HEK293T (cell line): ENCODE measurements around the gene TGFBR3.

ENCODE experiments used
- CTCF ChIA-PET: fragments of 350-600 bp; formaldehyde crosslinking; extraction: SDS; loops from one replicate; lab custom pipeline; 2021; ENCODE audit warnings: antibody characterized with exemption, inconsistent platforms; lab: Yijun Ruan, JAX
- POLR2A ChIA-PET: fragments of 350-600 bp; formaldehyde crosslinking; extraction: SDS; loops from one replicate; lab custom pipeline; 2020; ENCODE audit warnings: antibody characterized with exemption, inconsistent platforms; lab: Yijun Ruan, JAX
- DNase-seq: peaks from one replicate; pipeline ENCODE4 v3.0.0; 2012; ENCODE audit warnings: mixed read lengths; ENCODE audit errors: extremely low spot score
- ARNT ChIP-seq: fragments of 450-650 bp; IDR thresholded peaks from 2 replicates; pipeline ENCODE4 v1.6.1; 2017; ENCODE audit warnings: mild to moderate bottlenecking
- BHLHE40 ChIP-seq: fragments of 450-650 bp; IDR thresholded peaks from 2 replicates; pipeline ENCODE4 v1.6.1; 2016; ENCODE audit warnings: mild to moderate bottlenecking, moderate library complexity, borderline replicate concordance
- CTBP1 ChIP-seq: fragments of 450-650 bp; IDR thresholded peaks from 2 replicates; pipeline ENCODE4 v1.6.1; 2016; ENCODE audit warnings: borderline replicate concordance
- ELF4 ChIP-seq: fragments of 450-650 bp; IDR thresholded peaks from 2 replicates; pipeline ENCODE4 v1.6.1; 2017; ENCODE audit warnings: antibody characterized with exemption
- FOXA1 ChIP-seq: fragments of 450-650 bp; IDR thresholded peaks from 2 replicates; pipeline ENCODE4 v1.6.1; 2016; ENCODE audit warnings: mild to moderate bottlenecking
- FOXK2 ChIP-seq: fragments of 450-650 bp; IDR thresholded peaks from 2 replicates; pipeline ENCODE4 v1.6.1; 2016; ENCODE audit warnings: mild to moderate bottlenecking
- FOXM1 ChIP-seq: fragments of 450-650 bp; IDR thresholded peaks from 2 replicates; pipeline ENCODE4 v1.6.1; 2017; ENCODE audit warnings: mild to moderate bottlenecking, borderline replicate concordance
- HDGF ChIP-seq: fragments of 450-650 bp; IDR thresholded peaks from 2 replicates; pipeline ENCODE4 v1.6.1; 2017; ENCODE audit warnings: antibody characterized with exemption, borderline replicate concordance
- L3MBTL2 ChIP-seq: fragments of 450-650 bp; conservative IDR thresholded peaks from 2 replicates; pipeline ENCODE4 v1.6.1; 2016; ENCODE audit warnings: mild to moderate bottlenecking
- LEF1 ChIP-seq: fragments of 450-650 bp; IDR thresholded peaks from 2 replicates; pipeline ENCODE4 v1.6.1; 2017; ENCODE audit warnings: mild to moderate bottlenecking, borderline replicate concordance
- NFRKB ChIP-seq: fragments of 450-650 bp; IDR thresholded peaks from 2 replicates; pipeline ENCODE4 v1.6.1; 2016; ENCODE audit warnings: mild to moderate bottlenecking, moderate library complexity
- SP1 ChIP-seq: fragments of 450-650 bp; IDR thresholded peaks from 2 replicates; pipeline ENCODE4 v1.6.1; 2017
- SUZ12 ChIP-seq: fragments of 450-650 bp; IDR thresholded peaks from 2 replicates; pipeline ENCODE4 v1.6.1; 2016; ENCODE audit warnings: mild to moderate bottlenecking
- TARDBP ChIP-seq: fragments of 450-650 bp; IDR thresholded peaks from 2 replicates; pipeline ENCODE4 v1.6.1; 2016
- ZNF384 ChIP-seq: fragments of 450-650 bp; IDR thresholded peaks from 2 replicates; pipeline ENCODE4 v1.6.1; 2016
- TF ChIP-seq, protein P1 (sequence below): fragments of 450-650 bp; IDR thresholded peaks from 2 replicates; pipeline ENCODE4 v1.6.1; 2016

Gene TGFBR3

DNA sequence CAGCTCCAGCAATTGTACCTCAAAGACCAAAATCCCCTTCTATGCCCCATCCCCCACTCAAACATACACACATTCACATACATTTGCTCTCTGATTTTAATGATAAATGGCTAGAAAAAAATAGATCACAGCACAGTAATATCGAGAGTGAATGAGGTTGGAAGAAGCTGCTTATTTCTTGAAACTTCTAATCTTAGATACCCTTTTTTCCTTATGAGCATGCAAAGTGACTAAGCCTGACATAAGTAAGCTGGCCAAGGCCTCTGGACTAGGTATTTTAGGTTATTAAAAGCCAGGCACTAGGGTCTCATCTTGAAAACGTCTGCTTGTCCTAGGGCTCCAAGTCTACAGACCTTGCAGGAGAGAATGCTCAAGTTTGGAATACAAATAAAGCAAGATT, 133.6 kb downstream of the TGFBR3 start:
- ChIA-PET POLR2A (no interaction called here), CTCF (no interaction called here)
- TF ChIP-seq NFRKB, result no peak
- TF ChIP-seq FOXA1, result no peak
- TF ChIP-seq ARNT, result no peak
- TF ChIP-seq SP1, result no peak
- no peak for TF ChIP-seq FOXK2
- TF ChIP-seq ZNF384, result no peak
- TF ChIP-seq LEF1, result no peak
- TF ChIP-seq, protein P1, sequence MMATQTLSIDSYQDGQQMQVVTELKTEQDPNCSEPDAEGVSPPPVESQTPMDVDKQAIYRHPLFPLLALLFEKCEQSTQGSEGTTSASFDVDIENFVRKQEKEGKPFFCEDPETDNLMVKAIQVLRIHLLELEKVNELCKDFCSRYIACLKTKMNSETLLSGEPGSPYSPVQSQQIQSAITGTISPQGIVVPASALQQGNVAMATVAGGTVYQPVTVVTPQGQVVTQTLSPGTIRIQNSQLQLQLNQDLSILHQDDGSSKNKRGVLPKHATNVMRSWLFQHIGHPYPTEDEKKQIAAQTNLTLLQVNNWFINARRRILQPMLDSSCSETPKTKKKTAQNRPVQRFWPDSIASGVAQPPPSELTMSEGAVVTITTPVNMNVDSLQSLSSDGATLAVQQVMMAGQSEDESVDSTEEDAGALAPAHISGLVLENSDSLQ, result no peak
- no peak for TF ChIP-seq ELF4
- no peak for TF ChIP-seq HDGF
- TF ChIP-seq SUZ12, result no peak
- no peak for TF ChIP-seq TARDBP
- TF ChIP-seq L3MBTL2, result no peak
- no peak for TF ChIP-seq BHLHE40
- no peak for TF ChIP-seq FOXM1
- TF ChIP-seq CTBP1, result no peak
- no peak for DNase-seq

DNA sequence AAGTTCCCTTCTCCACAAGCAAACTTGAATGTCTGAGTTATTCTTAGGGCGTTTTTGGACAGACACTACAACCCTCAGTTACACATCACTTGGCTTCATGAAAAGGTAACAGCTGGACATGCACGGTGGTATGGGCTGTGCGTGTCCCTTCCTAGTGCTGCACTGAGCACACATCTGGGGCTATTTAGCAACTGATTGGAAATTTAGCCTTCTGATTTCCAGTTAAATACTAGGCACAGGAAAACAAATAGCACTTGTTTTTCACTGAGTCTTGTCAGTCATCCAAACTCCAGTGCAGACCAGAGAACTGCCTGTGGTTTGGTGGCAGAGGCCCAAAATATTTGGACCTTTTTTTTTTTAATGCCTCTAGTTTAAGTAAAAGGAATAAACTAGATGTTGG, 134.7 kb downstream of the TGFBR3 start:
- DNase-seq, result no peak
- TF ChIP-seq L3MBTL2, result no peak
- no peak for TF ChIP-seq ZNF384
- TF ChIP-seq FOXA1, result no peak
- TF ChIP-seq SUZ12, result no peak
- TF ChIP-seq FOXK2, result no peak
- no peak for TF ChIP-seq ELF4
- TF ChIP-seq SP1, result no peak
- no peak for TF ChIP-seq TARDBP
- TF ChIP-seq, protein P1, result no peak
- no peak for TF ChIP-seq FOXM1
- no peak for TF ChIP-seq NFRKB
- no peak for TF ChIP-seq HDGF
- no peak for TF ChIP-seq CTBP1
- TF ChIP-seq LEF1, result no peak
- TF ChIP-seq BHLHE40, result no peak
- TF ChIP-seq ARNT, result no peak
- CTCF ChIA-PET, result interaction anchor here (0.5 kb wide), 1 partner anchor 1552 kb away, joined by 3 read pairs; no protein-coding TSS in a partner anchor
- POLR2A ChIA-PET, result no interaction called here

DNA sequence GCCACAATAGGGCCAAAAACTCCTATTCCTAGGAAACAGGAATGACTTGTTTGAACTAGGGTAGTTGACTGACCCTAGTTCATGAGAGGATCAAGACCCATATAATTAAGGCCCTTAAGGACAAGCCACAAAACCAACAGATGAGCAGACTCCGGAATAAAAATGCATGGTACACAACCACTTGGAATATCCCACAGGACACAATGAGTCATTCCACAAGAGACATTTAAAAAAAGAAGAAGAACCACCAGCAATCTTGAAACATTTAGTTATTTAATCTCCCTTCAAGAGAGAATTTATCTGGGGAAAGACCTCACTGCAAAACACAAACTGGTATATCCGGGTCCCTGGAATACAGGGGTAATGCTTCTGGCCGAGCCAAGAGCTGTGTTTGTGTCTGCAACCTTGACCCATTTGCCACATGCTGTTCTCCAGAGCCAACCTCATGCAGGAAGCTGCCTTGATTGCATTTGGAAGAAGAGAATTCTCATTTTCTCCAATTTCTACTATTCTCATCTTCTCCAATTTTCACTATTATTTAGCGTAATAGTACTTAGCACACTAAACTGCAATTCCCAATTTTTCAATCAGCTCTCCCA, 135.5 kb downstream of the TGFBR3 start:
- POLR2A ChIA-PET, result no interaction called here
- CTCF ChIA-PET, result interaction anchor here (0.5 kb wide), 1 partner anchor 1553 kb away, joined by 3 read pairs; no protein-coding TSS in a partner anchor
- TF ChIP-seq LEF1 (no peak), FOXK2 (no peak), SUZ12 (no peak), ELF4 (no peak), TARDBP (no peak), SP1 (no peak), BHLHE40 (no peak), NFRKB (no peak), FOXA1 (no peak)
- DNase-seq, result no peak

DNA sequence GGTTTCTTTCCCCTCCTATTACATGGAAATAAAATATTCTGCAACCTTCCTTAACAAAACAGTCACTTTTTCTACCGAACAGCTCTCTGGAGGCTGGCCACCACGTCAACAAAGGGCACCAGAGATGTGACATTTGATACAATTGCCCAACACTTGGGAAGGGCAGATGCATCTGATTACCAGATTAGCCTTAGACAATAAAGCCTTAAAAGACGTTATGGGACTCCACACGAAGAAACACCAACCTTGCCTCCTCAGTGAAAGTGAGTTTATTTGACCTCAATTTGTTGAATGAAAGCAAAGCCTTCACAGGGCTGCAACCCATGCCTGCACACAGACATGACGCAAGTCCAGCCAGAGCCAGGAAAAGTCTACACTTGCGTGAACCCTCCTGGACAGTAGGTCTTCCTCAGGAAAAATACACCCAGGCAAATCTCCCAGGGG, 136.1 kb downstream of the TGFBR3 start:
- TF ChIP-seq BHLHE40, result no peak
- CTCF ChIA-PET, result no interaction called here
- POLR2A ChIA-PET, result no interaction called here
- DNase-seq, result no peak

DNA sequence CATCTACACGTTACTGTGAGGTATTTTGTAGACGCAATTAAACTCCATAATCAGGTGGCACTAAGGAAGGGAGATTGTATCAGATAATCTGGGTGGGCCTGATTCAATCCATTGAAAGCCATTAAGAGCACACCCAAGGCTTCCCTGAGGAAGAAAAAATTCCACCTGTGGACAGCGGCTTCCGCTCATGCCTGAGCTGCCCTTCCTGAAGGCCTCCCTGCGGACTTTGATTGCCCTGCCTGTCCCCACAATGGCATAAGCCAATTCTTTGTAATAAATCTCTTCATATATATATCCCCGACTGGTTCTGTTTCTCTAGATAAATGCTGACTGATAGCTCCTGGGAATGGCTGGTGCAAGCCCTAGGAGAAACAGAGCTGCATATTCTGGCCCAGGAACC, 138.3 kb downstream of the TGFBR3 start:
- CTCF ChIA-PET, result no interaction called here
- POLR2A ChIA-PET, result no interaction called here
- no peak for DNase-seq

DNA sequence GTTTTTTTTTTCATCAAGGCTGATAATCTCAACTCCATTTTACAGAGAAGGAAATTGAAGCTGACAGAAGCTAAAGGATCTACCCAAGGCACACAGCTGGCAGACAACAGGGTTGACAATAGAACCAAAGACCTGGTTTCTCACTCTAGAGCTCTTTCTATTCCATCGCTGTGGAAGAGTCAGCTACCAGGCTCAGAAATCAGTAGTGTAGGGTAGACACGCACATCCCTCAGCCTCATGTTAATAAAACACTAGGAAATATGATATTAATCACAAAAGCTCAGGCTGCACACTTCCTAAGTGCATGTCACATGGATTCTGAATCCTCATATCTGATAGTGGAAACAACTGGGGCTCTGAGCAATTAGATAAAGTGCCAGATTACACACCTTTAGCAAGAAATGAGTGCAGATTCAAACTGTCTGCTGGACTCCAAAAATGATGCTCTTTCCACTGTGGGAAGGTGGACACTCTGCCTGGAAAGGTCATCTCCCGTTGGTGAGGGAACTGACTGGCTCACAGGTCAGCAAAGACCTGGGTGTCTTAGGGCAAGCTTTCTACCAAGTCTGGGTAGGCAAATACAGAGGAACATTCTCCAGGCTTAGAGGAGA, 139.1 kb downstream of the TGFBR3 start:
- POLR2A ChIA-PET, result interaction anchor here (1.8 kb wide), 1 partner anchor 10 kb away, joined by 5 read pairs; no protein-coding TSS in a partner anchor
- DNase-seq, result no peak
- CTCF ChIA-PET, result interaction anchor here (0.7 kb wide), 1 partner anchor 10 kb away, joined by 3 read pairs; no protein-coding TSS in a partner anchor
- TF ChIP-seq, protein P1, result no peak
- TF ChIP-seq CTBP1, result no peak
- no peak for TF ChIP-seq LEF1
- no peak for TF ChIP-seq TARDBP
- TF ChIP-seq NFRKB, result no peak
- TF ChIP-seq L3MBTL2, result no peak
- TF ChIP-seq BHLHE40, result no peak
- TF ChIP-seq ARNT, result no peak
- TF ChIP-seq SP1, result no peak
- TF ChIP-seq HDGF, result no peak
- TF ChIP-seq ELF4, result no peak
- no peak for TF ChIP-seq FOXM1

More for the DNA sequence above, 138.3 kb downstream of the TGFBR3 start:
- TF ChIP-seq FOXM1 (no peak), CTBP1 (no peak), NFRKB (no peak), ELF4 (no peak), FOXK2 (no peak), HDGF (no peak), FOXA1 (no peak), L3MBTL2 (no peak), ARNT (no peak), SP1 (no peak), LEF1 (no peak), SUZ12 (no peak)
- TF ChIP-seq, protein P1, result no peak
